ENCODE data around the gene EXOSC2. TPM values are rescaled to one million over a fixed set of nuclear protein-coding genes. Genes with fewer than 3 reads are reported as not detected.
"Not testable (repeated sequence)": the region's sequence is repeated elsewhere in the genome, so short reads cannot be mapped to it uniquely, and the experiment has no call there.

Gene EXOSC2
- total RNA-seq, 2 donors from 2014 or later, result 13.6 to 34.2 TPM

DNA sequence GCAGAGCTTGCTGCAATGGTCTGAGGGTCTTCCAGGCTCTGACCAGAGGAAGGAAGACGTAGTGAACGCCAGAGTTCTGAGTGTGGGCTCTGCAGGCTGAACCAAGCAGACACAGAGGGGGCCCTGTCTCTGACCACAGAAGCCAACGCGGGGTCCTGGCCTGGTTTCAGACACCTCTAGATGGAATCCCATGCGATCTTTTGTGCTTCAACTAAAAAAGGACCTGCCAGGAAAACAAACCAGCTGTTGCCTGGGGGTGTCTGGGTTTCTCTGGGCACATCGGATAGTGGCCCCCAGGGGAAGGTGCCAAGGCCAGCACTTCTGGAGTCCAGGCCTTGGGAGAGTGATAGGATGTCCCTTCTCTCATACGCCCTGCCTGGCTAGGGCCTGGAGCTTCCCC, 16.3 kb upstream of the EXOSC2 start:
- Histone ChIP-seq H3K36me3 (no peaks in the 10 kb centered on the region), H3K27me3 (no peaks in the 10 kb centered on the region), H3K4me3 (no peak overlapping the region), H3K9me3 (no peaks in the 10 kb centered on the region), H3K9ac (ENCODE audit: low read depth in 2 of 2, low read length in 2 of 2) (no peak overlapping the region), H3K27ac (no peak overlapping the region), H3K4me1 (peaks cover 4% of the 10 kb centered on the region)
- no peak for DNase-seq
- TF ChIP-seq, protein P1, sequence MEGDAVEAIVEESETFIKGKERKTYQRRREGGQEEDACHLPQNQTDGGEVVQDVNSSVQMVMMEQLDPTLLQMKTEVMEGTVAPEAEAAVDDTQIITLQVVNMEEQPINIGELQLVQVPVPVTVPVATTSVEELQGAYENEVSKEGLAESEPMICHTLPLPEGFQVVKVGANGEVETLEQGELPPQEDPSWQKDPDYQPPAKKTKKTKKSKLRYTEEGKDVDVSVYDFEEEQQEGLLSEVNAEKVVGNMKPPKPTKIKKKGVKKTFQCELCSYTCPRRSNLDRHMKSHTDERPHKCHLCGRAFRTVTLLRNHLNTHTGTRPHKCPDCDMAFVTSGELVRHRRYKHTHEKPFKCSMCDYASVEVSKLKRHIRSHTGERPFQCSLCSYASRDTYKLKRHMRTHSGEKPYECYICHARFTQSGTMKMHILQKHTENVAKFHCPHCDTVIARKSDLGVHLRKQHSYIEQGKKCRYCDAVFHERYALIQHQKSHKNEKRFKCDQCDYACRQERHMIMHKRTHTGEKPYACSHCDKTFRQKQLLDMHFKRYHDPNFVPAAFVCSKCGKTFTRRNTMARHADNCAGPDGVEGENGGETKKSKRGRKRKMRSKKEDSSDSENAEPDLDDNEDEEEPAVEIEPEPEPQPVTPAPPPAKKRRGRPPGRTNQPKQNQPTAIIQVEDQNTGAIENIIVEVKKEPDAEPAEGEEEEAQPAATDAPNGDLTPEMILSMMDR (IDR thresholded peaks at IDR 0.05), result no peak
- intact Hi-C loops (cut with DNase I), result no loop called here

- Histone ChIP-seq H3K27ac (no peak overlapping the region), H3K27me3 (no peaks in the 10 kb centered on the region), H3K4me1 (peaks cover 4% of the 10 kb centered on the region), H3K9me3 (no peaks in the 10 kb centered on the region), H3K36me3 (no peaks in the 10 kb centered on the region), H3K9ac (ENCODE audit: low read depth in 2 of 2, low read length in 2 of 2) (peak overlapping the region; percentile 19 to 51), H3K4me3 (peak overlapping the region; percentile 53)
- DNase-seq, result peak; percentile 81
- TF ChIP-seq, protein P1 (IDR thresholded peaks at IDR 0.05), result no peak
- intact Hi-C loops (cut with DNase I), result no loop called here
These were observed 12.5 kb upstream of the EXOSC2 start for GRCh38 chr9:130680836-130681768.

GRCh38 chr9:130681769-130682420, 11.7 kb upstream of the EXOSC2 start:
- H3K4me3 ChIP-seq, result peak overlapping the region; percentile 53
- no peaks in the 10 kb centered on the region for H3K9me3 ChIP-seq
- no peak overlapping the region for H3K27ac ChIP-seq
- peak; percentile 41 for DNase-seq
- H3K9ac ChIP-seq (ENCODE audit: low read depth in 2 of 2, low read length in 2 of 2), result peak overlapping the region; percentile 51 to 55
- no peaks in the 10 kb centered on the region for H3K27me3 ChIP-seq
- peaks cover 4% of the 10 kb centered on the region for H3K4me1 ChIP-seq
- intact Hi-C loops (cut with DNase I), result no loop called here
- no peaks in the 10 kb centered on the region for H3K36me3 ChIP-seq
- TF ChIP-seq, protein P1 (IDR thresholded peaks at IDR 0.05), result no peak

- H3K4me3 ChIP-seq, result peak overlapping the region; percentile 53
- H3K27ac ChIP-seq, result no peak overlapping the region
- TF ChIP-seq, protein P1 (IDR thresholded peaks at IDR 0.05), result peak; percentile 78
- DNase-seq, result peak; percentile 82
- H3K9me3 ChIP-seq, result no peaks in the 10 kb centered on the region
- H3K4me1 ChIP-seq, result peaks cover 4% of the 10 kb centered on the region
- no peaks in the 10 kb centered on the region for H3K27me3 ChIP-seq
- H3K36me3 ChIP-seq, result no peaks in the 10 kb centered on the region
- intact Hi-C loops (cut with DNase I), result no loop called here
- H3K9ac ChIP-seq (ENCODE audit: low read depth in 2 of 2, low read length in 2 of 2), result peak overlapping the region; percentile 38 to 51
These were observed 11.0 kb upstream of the EXOSC2 start for GRCh38 chr9:130682421-130683121.

DNA sequence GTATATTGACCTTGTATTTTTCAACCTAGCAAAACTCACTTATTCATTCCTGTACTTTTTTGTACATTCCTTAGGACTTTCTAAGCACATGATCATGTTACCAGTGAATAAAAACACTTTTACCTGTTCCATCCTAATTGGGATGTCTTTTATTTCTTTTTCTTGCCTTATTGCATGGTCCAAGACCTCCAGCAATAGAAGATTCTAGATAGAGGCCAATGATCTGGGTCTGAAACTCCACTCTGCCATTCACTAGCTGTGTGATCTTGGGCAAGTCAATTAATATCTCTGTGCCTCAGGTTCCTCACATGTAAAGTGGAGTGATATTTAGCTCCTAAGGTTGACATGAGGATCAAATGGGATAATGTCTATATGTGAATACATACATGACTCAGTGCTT, 8.5 kb upstream of the EXOSC2 start:
- Histone ChIP-seq H3K4me3 (no peak overlapping the region), H3K9ac (ENCODE audit: low read depth in 2 of 2, low read length in 2 of 2) (no peak overlapping the region), H3K27ac (no peak overlapping the region), H3K4me1 (peaks cover 4% of the 10 kb centered on the region), H3K36me3 (no peaks in the 10 kb centered on the region), H3K27me3 (no peaks in the 10 kb centered on the region), H3K9me3 (no peaks in the 10 kb centered on the region)
- TF ChIP-seq, protein P1 (IDR thresholded peaks at IDR 0.05), result no peak
- no peak for DNase-seq
- intact Hi-C loops (cut with DNase I), result no loop called here

- H3K36me3 ChIP-seq; H3K27ac ChIP-seq; DNase-seq; H3K27me3 ChIP-seq; intact Hi-C loops (cut with DNase I); H3K9me3 ChIP-seq; H3K9ac ChIP-seq (ENCODE audit: low read depth in 2 of 2, low read length in 2 of 2); H3K4me3 ChIP-seq; H3K4me1 ChIP-seq: not testable (repeated sequence)
These were observed 7.6 kb upstream of the EXOSC2 start for GRCh38 chr9:130685945-130686344.

All from colonic mucosa (tissue), 4 donors.